Measurements from ENCODE around the gene PRIM1.
"Not testable (repeated sequence)": the region's sequence is repeated elsewhere in the genome, so short reads cannot be mapped to it uniquely, and the experiment has no call there.

Gene PRIM1

DNA sequence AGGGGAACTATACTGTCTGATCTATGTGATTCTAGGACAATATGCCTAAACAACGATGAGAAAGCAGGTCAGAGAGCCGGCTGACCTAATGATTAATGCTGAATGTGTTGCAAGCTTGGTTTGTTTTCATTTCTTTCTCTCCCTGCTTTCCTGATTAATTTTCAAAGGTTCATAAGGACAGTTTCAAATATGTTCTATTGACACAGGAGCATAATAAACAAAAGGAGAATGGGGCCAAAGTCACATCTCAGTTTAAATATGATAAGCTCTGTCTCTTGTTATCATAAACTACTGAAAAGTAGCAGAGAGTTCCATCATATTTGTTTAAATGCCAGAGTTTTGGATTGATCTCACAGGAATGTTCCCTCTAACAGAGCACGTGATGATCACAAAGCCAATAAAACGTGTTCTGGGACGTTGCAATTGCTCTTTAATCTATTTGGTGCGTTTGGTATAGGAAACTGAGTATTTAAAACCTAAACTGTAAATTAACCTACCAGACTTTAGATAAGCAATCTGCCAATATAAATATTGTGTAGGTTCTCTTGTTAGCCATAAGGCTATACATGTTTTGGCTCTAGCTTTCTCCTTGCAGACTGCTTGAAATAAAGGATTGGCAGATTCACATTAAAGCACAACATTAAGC lies 7.3 kb upstream of the PRIM1 start:
- DNase-seq, result no peak

DNA sequence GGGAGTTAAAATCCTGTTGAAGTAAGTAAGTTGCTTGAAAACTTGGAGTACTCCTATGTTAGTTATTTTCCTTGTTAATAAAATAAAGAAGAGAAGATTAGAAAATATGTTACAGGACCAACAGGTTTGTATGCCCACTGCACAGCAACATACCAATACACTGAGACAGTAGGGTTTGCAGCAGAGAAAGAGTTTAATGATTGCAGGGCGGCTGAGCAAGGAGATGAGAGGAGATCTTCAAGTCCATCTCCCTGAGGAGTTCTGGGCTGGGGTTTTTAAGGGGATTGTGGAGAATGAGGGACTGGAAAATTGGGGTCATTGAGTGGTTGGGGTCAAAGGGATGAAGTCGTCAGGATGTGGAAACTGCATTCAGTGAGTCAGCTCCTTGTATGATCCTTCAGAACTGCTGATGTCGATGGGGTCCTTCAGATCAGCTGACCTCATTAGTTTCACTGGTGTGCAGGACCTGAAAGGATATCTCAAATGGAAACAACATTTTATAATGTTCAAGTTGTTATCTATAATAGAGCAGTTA lies 6.7 kb upstream of the PRIM1 start:
- DNase-seq, result no peak

DNA sequence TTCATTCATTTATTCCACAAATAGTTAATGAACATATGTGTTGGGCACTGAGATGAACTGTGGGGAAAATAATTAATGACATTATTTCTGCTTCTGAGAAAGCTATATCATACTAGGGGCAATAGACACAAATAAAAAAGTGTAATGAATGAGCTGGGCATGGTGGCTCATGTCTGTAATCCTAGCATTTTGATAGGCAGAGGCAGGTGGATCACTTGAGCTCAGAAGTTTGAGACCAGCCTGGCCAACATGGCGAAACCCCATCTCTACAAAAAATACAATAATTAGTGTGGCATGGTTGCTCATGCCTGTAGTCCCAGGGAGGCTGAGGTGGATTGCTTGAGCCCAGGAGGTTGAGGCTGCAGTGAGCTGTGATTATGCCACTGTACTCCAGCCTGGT lies 5.8 kb upstream of the PRIM1 start:
- DNase-seq, result not testable (repeated sequence)

DNA sequence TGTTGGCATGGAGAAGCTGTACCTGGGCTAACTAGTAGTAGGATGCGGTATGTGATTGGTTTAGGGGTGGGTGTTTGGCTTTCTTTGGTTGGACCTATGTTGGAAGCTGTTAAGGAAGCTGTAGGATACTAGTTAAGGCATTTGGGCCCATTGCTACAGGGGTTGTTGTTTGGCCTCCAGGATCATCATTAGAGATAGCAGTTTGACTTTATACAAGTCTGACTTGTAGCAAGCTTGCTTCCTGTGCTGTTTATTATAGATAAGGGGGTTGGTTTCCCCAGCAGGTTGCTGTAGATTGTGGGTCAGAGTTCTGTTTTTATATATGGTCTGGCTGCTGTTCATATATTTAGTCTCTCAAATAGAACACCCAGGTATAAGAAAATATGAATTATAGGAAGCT lies 1.4 kb upstream of the PRIM1 start:
- no peak for DNase-seq

DNA sequence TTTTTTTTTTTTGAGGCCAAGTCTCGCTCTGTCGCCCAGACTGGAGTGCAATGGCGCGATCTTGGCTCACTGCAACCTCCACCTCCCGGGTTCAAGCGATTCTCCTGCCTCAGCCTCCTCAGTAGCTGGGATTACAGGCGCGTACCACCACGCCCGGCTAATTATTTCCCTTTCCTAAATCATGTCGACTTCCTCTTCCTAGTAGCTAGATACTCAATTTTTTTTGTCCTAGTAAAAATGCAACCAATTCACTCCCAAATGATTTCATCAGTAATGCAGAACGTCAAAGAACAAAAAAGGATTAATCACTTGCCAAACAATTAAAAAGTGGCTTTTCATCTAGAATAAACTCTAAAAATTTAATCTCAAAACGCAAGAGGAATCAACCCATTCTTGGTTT lies 1.5 kb downstream of the PRIM1 start:
- not testable (repeated sequence) for DNase-seq

DNA sequence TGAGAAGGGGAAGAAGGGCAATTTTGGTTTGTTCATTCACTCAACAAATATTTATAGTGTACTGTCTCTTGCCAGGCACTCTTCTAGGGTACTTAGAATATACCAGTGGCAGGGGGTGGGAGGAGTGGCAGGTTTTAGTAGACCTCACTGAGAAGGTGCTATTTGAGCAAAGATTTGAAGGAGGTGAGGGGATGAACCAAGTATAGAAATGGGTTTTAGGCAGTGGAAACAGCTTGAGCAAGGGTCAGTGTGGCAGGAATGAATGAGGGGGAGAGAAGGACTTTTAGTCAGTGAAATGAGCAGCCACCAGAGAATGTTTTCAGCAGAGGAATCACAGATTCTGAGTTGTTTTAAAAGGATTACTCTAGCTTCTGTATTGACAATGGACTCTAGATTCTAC lies 2.3 kb downstream of the PRIM1 start:
- no peak for DNase-seq

DNA sequence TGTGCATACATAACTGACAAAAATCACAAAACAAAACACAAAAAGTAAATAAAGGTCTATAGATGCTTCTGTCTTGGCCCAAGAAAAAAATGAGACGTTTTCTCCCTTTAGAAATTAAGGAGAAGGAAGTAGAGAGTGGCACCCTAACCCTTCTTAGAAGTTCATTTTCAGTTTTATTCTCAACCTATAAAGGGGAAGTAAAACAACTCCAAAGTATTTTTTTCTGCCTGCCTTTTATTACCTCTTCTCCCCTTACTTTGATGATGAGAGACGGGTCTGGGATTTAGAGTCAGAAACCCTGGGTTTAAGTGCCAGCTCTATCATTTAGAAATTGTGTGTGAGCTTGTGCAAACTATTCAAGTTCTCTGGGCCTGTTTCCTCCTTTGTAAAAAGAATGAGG lies 2.8 kb downstream of the PRIM1 start:
- DNase-seq, result no peak

DNA sequence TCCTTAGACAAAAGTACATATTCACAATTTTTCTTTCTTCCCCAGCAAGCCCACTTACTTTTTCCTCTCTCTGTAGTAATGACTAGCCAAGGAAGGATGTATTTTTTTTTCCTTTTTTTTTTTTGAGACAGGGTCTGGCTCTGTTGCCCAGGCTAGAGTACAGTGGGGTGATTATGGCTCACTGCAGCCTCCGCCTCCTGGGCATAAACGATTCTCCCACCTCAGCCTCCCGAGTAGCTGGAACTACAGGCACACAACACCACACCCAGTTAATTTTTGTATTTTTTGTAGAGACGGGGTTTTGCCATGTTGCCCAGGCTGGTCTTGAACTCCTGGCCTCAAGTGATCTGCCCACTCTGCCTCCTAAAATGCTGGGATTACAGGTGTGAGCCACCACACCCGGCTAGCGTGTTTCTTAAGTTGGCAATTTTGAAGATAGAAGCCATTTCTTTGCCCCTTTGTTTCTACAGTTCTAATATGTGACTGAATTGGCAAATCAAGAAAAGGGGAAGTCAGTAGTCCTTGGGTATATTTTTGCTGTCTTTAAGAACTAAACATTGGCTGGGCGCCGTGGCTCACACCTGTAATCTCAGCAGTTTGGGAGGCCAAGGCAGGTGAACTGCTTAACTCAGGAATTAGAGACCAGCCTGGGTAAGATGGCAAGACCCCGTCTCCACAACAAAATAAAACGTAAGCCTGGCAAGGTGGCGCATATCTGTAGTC lies 23.8 kb downstream of the PRIM1 start:
- no peak for DNase-seq

DNA sequence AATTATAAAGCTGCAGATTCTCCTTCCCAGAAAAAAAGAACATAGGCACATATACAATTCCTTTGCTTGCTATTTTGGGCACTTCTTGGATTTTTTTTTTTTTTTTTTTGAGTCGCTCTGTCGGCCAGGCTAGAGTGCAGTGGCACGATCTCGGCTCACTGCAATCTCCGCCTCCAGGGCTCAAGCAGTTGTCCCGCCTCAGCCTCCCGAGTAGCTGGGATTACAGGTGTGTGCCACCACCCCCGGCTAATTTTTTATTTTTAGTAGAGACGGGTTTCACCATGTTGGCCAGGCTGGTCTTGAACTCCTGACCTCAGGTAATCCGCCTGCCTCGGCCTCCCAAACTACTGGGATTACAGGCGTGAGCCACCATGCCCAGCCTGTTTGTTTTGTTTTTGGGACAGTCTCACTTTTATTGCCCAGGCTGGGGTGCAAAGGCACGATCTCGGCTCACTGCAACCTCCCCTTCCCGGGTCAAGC lies 25.9 kb downstream of the PRIM1 start:
- DNase-seq, result not testable (repeated sequence)

DNA sequence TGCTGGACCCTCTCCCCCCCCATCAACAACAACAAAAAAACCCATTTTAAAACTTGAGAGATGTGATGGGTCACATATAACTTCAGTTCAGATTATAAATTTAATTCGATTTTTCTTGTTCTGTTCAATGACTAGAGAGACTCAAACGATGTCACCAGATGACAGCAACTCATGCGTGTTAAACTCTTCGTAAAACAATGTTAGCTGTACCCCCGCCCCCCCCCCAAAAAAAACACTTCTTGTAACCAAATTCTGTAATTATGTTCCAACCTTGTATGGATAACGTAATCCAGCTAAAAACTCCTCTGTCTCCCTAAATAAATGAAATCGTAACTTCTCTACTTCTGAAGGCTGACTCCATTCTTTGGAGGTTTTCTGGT lies 26.4 kb downstream of the PRIM1 start:
- no peak for DNase-seq

DNA sequence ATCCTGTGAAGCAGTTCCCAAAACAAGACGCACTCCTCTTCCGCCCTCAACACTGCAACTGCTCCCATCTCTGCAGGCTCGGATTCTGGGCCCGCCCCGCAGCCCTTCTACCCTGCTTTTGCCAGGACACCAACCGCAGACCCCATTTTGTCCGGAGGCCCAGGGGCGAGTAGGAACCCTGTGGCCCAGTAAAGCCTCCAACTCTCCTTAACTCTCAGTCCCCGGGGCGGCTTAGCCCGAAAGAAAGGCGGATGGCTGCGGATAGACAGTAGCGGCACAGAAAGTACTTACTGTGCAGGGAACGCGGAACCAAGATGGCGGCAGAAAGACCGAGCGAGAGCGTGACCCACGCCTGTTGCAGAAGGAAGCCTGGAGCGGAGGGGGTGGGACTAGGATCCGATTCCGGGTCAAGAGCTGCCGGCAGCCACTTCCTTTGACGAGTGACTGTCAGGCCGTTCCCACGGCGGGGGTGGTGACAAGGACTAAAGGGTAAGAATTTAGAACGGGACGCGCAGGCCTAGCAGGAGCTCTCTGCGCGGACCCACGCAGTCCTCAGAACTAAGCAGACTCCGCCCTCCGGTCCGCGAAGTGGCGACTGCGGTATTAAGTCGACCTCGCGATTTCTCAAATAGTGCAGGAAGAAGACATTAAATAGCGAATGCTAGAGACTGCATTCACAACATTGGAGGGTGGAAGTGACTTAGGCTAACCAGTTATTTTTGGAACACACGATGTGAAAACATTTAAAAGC lies 27.0 kb downstream of the PRIM1 start, which contains the start of gene NACA:
NACA (minus strand) TSS at position 328 of the 751 bp plus-strand sequence. CDS start 778 bp downstream, outside the sequence.
- peak; percentile 99 for DNase-seq

DNA sequence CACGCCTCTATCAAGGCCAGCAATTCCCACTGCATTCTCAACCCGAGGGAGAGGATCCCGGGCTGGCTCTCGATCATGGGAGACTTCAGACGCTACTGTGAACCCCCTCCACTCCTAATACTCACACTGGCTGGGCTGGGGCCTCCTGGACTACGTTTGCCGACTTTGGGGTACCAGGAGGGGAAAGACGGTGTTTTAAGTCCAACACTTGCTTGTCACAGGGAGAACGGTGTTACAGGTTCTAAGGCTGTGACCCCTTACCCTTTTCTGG lies 27.5 kb downstream of the PRIM1 start:
- no peak for DNase-seq

DNA sequence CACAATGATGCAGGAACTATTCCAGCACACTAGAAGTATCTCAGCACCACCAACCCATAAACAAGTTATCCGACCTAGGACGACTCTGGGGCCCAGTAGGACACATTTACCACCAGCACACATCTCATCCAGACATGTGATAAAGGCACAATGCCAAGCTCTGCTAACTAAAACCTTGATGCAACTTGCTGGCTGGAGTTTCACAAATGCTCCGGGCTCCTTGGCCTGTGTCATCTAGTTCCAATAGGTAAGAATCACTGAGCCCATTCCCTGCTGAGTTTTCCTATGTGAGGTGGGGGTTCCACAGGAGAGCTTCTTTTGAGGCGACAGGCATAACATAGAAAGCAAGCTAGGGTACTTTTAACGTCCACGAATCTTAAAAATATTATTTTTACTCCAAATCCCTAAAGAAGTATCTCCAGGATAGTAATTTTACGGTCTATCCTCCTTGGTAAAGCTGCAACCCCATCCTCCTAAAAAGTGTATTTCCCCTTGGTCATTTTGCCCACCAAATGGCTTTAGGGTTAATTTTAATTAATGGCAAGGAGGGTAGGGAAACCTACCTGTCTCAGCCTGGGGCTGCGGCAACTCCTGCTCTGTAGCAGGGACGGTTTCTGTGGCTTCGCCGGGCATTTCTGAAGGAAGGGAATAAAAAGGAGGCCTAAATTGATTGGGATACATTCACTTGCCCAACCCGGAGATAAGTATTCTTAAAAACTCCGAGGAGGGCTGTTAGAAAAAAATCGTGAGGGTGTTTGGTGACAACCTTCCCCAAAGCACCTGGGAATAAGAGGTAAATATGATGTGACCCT lies 28.0 kb downstream of the PRIM1 start:
- peak; percentile 35 for DNase-seq

DNA sequence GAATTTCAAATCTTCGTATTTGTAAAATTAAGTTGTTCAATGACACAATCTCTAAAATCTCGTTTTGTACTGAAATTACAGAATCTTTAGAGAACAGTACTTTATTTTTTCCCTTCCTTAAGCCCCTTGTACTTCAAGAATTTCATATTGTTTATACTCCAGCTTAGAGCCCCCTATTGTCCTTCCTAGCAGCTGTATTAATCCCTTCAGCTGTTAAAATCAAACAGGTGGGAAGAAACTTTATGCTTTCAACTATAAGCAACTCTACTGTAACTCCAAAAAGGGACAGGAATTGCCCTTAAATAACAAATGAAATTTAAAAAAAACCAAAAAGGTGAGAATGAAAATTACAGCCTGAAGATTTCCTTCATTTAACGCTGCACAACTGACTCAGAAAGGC lies 28.8 kb downstream of the PRIM1 start:
- DNase-seq, result no peak

DNA sequence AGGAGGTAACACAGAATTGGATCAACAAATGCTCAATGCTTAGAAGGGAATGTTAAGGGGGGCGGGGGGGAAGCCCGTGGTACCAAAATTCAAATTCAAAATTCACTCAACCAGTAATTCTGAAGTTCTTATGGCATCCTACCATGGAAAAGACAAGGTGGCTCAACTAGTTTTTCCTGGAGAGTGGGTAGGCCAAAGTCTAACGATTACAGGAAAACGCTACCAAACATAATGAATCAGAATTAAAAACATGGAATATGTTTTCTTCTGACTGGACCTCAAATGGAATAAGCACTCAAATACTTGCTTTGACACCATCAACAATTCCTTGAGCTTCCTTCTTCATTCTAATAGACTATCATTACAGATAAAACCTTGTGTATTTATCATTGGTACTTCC lies 29.3 kb downstream of the PRIM1 start:
- no peak for DNase-seq

DNA sequence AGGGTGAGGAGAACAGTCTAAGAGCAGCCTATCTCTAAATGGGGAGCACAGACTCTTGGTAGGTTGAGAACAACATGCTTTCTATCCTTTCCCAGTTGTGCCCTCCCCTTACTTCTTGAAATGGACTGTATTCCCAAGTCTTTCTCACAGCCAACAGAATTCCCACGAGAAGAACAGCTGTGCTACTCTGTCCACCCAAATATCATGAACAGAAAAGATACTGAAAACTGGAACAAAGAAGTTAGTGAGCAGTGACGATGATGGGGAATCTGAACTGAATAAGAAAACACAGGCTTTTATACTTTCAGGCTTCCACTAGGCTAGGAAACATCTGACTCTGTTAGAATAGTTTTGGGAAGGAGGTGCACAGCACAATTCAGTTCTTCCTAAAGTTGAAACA lies 30.4 kb downstream of the PRIM1 start:
- no peak for DNase-seq

DNA sequence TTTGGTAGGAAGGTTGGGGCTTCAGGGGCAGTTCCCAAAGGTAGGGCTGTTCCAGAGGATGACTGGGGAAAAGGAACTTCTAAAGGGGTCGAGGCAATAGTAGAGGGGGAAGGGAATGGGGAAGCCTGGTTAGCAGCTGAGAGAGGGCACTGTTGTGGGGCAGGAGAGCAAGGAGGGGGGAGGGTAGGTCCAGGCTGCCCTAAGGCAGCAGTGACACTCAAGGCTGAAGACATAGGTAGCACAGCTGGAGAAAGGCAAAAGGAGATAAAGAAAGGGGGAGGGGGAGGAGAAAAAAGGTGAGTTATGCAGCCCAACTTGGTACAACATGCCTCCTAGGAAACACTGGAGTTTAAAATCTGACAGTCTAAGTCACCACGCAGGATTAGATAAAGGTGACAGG lies 30.9 kb downstream of the PRIM1 start:
- DNase-seq, result no peak

DNA sequence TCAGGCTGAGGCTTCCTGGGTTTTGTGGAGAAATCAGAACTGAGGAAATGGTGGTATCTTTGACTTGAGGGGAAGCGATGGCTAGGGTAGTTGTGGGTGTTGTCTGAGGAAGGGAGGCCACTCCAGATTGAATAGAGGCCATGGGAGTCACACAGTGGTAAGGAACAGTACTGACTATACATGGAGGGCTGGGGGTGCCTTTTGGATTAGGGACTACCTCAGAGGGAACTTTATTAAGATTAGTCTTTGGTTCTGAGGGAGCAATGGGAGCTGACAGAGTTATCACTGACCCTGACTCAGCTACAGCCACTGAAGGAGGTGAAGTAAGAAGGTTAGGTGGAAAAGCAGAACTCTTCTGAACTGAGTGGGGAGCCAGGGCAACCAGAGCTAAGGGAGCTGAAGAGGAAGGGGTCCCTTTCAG lies 31.4 kb downstream of the PRIM1 start:
- DNase-seq, result no peak

DNA sequence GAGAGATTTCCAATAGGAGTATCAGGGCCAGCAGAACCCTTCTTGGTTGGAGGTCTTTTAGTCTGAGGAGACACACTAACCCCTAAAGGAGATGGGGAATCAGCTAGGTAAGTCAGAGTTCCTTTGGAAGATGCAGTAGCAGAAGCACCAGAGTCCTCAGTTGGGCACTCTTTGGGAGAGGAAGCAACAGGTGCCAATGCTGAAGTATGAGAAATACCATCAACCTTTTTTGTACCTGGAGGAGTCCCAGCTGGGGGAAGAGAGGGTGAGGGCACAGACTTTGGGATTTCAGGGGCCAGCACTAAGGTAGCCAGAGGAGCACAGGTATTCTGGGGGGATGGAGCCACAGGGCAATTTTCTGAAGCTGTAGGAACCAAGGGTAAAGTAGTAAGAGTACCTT lies 33.1 kb downstream of the PRIM1 start:
- no peak for DNase-seq

DNA sequence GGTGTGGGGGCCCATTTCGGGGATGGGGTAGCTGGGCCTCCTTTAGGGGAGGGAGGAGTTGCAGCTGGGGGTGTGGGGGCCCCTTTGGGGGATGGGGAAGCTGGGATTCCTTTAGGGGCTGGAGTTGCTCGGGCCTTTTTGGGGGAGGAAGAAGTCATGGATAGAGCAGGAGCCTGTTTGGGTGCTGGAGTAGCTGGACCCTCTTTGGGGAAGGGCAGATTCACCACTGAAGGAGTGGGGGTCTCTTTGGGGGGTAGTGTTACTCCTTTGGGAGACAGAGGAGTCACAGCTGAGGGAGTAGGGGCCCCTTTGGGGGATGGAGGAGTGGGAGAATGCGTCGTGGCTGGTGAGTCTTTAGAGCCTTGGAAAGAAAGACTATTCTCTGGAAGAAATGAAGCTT lies 33.5 kb downstream of the PRIM1 start:
- DNase-seq, result no peak

DNA sequence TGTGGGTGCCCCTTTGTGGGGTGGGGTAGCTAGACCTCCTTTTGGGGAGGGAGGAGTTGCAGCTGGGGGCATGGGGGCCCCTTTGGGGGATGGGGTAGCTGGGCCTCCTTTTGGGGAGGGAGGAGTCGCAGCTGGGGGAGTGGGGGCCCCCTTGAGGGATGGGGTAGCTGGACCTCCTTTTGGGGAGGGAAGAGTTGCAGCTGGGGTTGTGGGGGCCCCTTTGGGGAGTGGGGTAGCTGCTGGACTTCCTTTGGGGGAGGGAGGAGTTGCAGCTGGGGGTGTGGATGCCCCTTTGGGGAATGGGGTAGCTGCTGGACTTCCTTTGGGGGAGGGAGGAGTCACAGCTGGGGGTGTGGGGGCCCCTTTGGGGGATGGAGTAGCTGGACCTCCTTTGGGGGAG lies 34.0 kb downstream of the PRIM1 start:
- DNase-seq, result no peak

DNA sequence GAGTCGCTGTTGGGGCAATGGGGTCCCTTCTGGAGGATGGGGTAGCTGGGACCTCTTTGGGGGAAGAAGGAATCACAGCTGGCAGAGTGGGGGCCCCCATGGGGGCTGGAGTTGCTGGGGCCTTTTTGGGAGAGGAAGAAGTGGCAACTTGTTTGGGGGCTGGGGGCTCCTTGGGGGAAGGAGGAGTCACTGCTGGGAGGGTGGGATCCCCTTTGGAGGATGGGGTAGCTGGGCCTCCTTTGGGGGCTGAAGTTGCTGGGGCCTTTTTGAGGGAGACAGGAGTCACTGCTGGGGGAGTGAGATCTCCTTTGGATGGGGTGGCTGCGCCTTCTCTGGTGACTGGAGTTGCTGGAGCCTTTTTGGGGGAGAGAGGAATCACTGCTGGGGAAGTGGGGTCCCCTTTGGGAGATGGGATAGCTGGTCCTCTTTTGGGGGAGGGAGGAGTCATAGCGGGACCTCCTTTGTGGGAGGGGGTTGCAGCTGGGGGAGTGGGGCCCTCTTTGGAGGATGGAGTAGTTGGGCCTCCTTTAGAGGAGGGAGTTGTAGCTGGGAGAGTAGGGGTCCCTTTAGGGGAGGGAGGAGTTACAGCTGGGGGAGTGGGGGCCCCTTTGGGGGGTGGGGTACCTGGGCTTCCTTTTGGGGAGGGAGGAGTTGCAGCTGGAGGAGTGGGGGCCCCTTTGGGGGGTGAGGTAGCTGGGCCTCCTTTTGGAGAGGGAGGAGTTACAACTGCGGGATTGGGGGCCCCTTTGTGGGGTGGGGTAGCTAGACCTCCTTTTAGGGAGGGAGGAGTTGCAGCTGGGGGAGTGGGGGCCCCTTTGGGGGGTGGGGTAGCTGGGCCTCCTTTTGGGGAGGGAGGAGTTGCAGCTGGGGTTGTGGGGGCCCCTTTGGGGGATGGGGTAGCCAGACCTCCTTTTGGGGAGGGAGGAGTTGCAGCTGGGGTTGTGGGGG lies 34.9 kb downstream of the PRIM1 start:
- DNase-seq, result no peak

Data from activated CD4-positive, alpha-beta T cell treated with anti-CD3 and anti-CD28 coated beads, Interleukin-2, Interleukin-6, amounts not matched to agents 100 ng/mL and 50 ng/mL, durations not matched to agents 16 hours and 8 hours (primary cell).